Caco-2 (cell line): Measurements from ENCODE around the gene TKFC. TPM values are rescaled to one million over a fixed set of nuclear protein-coding genes. Genes with fewer than 3 reads are reported as not detected.

Source experiments
- BruUV-seq: library from RNA; stranded (reverse); fragments of 400-500 nt; replicated peaks from 2 replicates; lab custom pipeline; 2021; lab: Mats Ljungman, UMichigan
- CTCF ChIA-PET: fragments of 300-600 bp; sonication (Branson Sonifier 250); formaldehyde crosslinking; loops from one replicate; lab custom pipeline; 2022; ENCODE audit warnings: antibody characterized with exemption; lab: Charles Lee
- POLR2A ChIA-PET: fragments of 300-600 bp; sonication (Branson Sonifier 250); formaldehyde crosslinking; loops from one replicate; lab custom pipeline; 2022; ENCODE audit warnings: antibody characterized with exemption; lab: Charles Lee
- DNase-seq, 2 experiments: peaks; one replicate each; pipeline versions ENCODE4 v3.0.0 to v3.0.0-alpha.2; 2020 to 2022
- H3K27me3 ChIP-seq: replicated peaks from 2 replicates; pipeline ENCODE4 v1.6.0; 2011; ENCODE audit warnings: low read length; ENCODE audit not compliant: control insufficient read depth, insufficient read depth
- H3K36me3 ChIP-seq: 2 replicates; pipeline ENCODE4 v1.5.1; 2011; ENCODE audit warnings: low read length; ENCODE audit not compliant: control insufficient read depth, insufficient read depth
- H3K4me1 ChIP-seq: fragments of 250-450 bp; sonication (Bioruptor Pico); 2 replicates; pipeline ENCODE4 v1.5.1; 2020; ENCODE audit warnings: mild to moderate bottlenecking
- H3K4me3 ChIP-seq: 2 replicates; pipeline ENCODE4 v1.5.1; 2011; ENCODE audit warnings: low read depth, mild to moderate bottlenecking, control low read depth, low read length
- H3K9me3 ChIP-seq: fragments of 250-450 bp; sonication (Bioruptor Pico); 2 replicates; pipeline ENCODE4 v1.5.1; 2020; ENCODE audit warnings: mild to moderate bottlenecking, moderate library complexity
- H3K27ac Mint-ChIP-seq: one replicate; pipeline ENCODE4 v1.8.0; 2022; ENCODE audit warnings: mixed read lengths; ENCODE audit not compliant: unreplicated experiment
- H3K27me3 Mint-ChIP-seq: one replicate; pipeline ENCODE4 v1.8.0; 2022; ENCODE audit warnings: mixed read lengths; ENCODE audit not compliant: insufficient read depth, unreplicated experiment
- H3K36me3 Mint-ChIP-seq: one replicate; pipeline ENCODE4 v1.8.0; 2022; ENCODE audit warnings: mild to moderate bottlenecking, mixed read lengths; ENCODE audit not compliant: insufficient read depth, unreplicated experiment
- H3K4me1 Mint-ChIP-seq: one replicate; pipeline ENCODE4 v1.8.0; 2022; ENCODE audit warnings: low read depth, mixed read lengths; ENCODE audit not compliant: unreplicated experiment
- H3K4me3 Mint-ChIP-seq: one replicate; pipeline ENCODE4 v1.8.0; 2022; ENCODE audit warnings: mild to moderate bottlenecking, moderate library complexity, mixed read lengths; ENCODE audit not compliant: unreplicated experiment
- H3K9me3 Mint-ChIP-seq: one replicate; pipeline ENCODE4 v1.8.0; 2022; ENCODE audit warnings: mixed read lengths; ENCODE audit not compliant: unreplicated experiment
- intact Hi-C: fragments of 100-400 bp; cut with micrococcal nuclease; formaldehyde crosslinking; loops from one replicate; pipeline ENCODE4 v1.10.0; 2022; ENCODE audit not compliant: unreplicated experiment
- total RNA-seq: library from RNA; stranded (reverse); gene quantifications from 2 replicates; pipeline ENCODE4 v1.2.3, GENCODE V29; 2022
- TF ChIP-seq, protein P1 (sequence below), 2 experiments: fragments of 200-600 bp in 1 of 2; IDR thresholded peaks; 1 replicate in 1 of 2; 2 replicates in 1 of 2; pipeline versions ENCODE4 v1.5.1 to v1.8.0; 2011 to 2022; ENCODE audit warnings: antibody characterized with exemption in 1 of 2, control low read depth in 1 of 2, inconsistent platforms in 1 of 2, low read depth in 1 of 2, low read length in 1 of 2, mild to moderate bottlenecking in 1 of 2, moderate library complexity in 1 of 2; ENCODE audit not compliant: insufficient read depth in 1 of 2, severe bottlenecking in 1 of 2, unreplicated experiment in 1 of 2

The TKFC gene
- total RNA-seq, 1 experiment from 2014 or later: 99.0 TPM

GRCh38 chr11:61354208-61354607 lies 21.2 kb downstream of the TKFC start:
- TF ChIP-seq, protein P1, sequence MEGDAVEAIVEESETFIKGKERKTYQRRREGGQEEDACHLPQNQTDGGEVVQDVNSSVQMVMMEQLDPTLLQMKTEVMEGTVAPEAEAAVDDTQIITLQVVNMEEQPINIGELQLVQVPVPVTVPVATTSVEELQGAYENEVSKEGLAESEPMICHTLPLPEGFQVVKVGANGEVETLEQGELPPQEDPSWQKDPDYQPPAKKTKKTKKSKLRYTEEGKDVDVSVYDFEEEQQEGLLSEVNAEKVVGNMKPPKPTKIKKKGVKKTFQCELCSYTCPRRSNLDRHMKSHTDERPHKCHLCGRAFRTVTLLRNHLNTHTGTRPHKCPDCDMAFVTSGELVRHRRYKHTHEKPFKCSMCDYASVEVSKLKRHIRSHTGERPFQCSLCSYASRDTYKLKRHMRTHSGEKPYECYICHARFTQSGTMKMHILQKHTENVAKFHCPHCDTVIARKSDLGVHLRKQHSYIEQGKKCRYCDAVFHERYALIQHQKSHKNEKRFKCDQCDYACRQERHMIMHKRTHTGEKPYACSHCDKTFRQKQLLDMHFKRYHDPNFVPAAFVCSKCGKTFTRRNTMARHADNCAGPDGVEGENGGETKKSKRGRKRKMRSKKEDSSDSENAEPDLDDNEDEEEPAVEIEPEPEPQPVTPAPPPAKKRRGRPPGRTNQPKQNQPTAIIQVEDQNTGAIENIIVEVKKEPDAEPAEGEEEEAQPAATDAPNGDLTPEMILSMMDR (IDR thresholded peaks at IDR 0.05; ENCODE audit: insufficient read depth in 1 of 2, low read depth in 1 of 2, low read length in 1 of 2, severe bottlenecking in 1 of 2, unreplicated experiment in 1 of 2): no peak
- POLR2A ChIA-PET: no interaction called here
- H3K27me3 ChIP-seq: no peaks in the 10 kb centered on the region
- H3K4me1 ChIP-seq: no peaks in the 10 kb centered on the region
- BruUV-seq: no TSS peak
- Mint-ChIP-seq H3K27me3 (no peaks in the 10 kb centered on the region), H3K4me1 (no peaks in the 10 kb centered on the region), H3K27ac (no peak overlapping the region), H3K4me3 (no peak overlapping the region), H3K36me3 (peaks cover 6% of the 10 kb centered on the region), H3K9me3 (no peaks in the 10 kb centered on the region)
- DNase-seq: no peak
- intact Hi-C loops: no loop called here
- H3K4me3 ChIP-seq: no peak overlapping the region
- CTCF ChIA-PET: interaction anchor here (0.6 kb wide), 1 partner anchor 40 kb away, joined by 7 read pairs; no protein-coding TSS in a partner anchor
- no peaks in the 10 kb centered on the region for H3K36me3 ChIP-seq
- H3K9me3 ChIP-seq: no peaks in the 10 kb centered on the region

DNA sequence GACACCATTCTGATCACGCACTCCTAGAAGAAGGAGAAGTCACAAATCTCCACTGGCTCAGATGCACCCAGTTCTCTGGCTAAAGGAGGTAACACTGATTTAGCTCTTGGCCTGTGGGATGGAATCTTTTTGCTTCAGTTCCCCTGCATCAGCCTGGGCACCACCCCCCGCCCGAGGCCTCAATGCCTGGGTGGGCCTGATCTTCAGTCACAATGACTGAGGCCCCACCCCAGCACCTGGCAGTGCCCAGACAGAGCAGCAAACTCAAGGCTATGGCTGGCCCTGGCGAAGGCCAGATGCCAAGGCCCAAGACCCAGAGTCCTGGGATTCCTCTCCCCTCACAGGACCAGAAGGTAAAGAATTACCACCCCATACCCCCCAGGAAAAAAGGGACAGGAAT lies 23.7 kb downstream of the TKFC start:
- Mint-ChIP-seq H3K9me3 (no peaks in the 10 kb centered on the region), H3K36me3 (peaks cover 11% of the 10 kb centered on the region), H3K27ac (no peak overlapping the region), H3K4me3 (no peak overlapping the region), H3K4me1 (no peaks in the 10 kb centered on the region), H3K27me3 (no peaks in the 10 kb centered on the region)
- Histone ChIP-seq H3K4me1 (0 out of 2 replicates have a peak, but pooled peaks cover 3% of the 10 kb centered on the region), H3K36me3 (no peaks in the 10 kb centered on the region), H3K4me3 (no peak overlapping the region), H3K27me3 (no peaks in the 10 kb centered on the region), H3K9me3 (no peaks in the 10 kb centered on the region)
- no peak for DNase-seq
- no TSS peak for BruUV-seq
- ChIA-PET POLR2A (interaction anchor here (0.7 kb wide), 1 partner anchor 21 kb away, joined by 3 read pairs; no protein-coding TSS in a partner anchor), CTCF (interaction anchor here (0.6 to 1.2 kb wide), 3 partner anchors 20 to 224 kb away, joined by 3 to 5 read pairs (median 3); partner anchors contain the start of gene VPS37C)
- TF ChIP-seq, protein P1 (IDR thresholded peaks at IDR 0.05; ENCODE audit: insufficient read depth in 1 of 2, low read depth in 1 of 2, low read length in 1 of 2, severe bottlenecking in 1 of 2, unreplicated experiment in 1 of 2): no peak
- intact Hi-C loops: no loop called here

DNA sequence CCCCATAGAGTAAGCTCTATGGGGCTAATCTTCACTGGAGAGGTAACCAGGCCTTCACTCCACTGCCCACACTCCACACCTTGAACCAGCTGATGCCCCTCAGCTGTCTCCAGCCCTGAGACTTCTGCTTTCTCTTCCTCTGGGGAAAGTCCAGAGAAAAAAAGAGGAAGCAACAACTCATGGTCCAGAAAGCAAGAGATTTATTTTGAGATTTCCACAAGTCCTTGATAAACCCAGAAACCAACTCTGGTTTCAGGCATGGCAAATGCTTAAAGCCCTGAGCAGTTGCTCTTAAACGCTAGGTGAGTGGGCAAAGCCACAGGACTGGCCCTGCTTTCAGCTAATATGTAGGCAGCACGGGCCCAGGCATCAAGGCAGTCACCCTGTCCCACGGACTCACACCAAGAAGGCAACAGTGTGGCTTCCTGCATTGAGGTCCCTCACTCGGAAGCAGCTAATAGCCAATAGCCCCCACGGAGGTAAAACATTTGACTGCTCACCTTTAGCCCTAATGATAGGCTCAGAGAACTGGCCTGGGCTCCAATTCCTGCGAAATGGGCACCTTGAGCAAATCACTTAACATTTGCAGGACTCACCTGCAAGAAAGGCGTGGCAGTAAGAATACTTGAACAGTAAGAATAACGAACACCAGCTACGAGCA lies 24.3 kb downstream of the TKFC start:
- H3K4me3 Mint-ChIP-seq: no peak overlapping the region
- H3K27ac Mint-ChIP-seq: no peak overlapping the region
- TF ChIP-seq, protein P1 (IDR thresholded peaks at IDR 0.05; ENCODE audit: insufficient read depth in 1 of 2, low read depth in 1 of 2, low read length in 1 of 2, severe bottlenecking in 1 of 2, unreplicated experiment in 1 of 2): no peak

More for the DNA sequence above, 24.3 kb downstream of the TKFC start:
- no peaks in the 10 kb centered on the region for H3K4me1 Mint-ChIP-seq
- no peaks in the 10 kb centered on the region for H3K27me3 ChIP-seq
- intact Hi-C loops: no loop called here
- no peaks in the 10 kb centered on the region for H3K9me3 ChIP-seq
- no TSS peak for BruUV-seq
- ChIA-PET CTCF (interaction anchor here (0.6 kb wide), 1 partner anchor 223 kb away, joined by 3 read pairs; no protein-coding TSS in a partner anchor), POLR2A (no interaction called here)
- no peak overlapping the region for H3K4me3 ChIP-seq
- 0 out of 2 replicates have a peak, but pooled peaks cover 3% of the 10 kb centered on the region for H3K4me1 ChIP-seq
- no peak for DNase-seq
- no peaks in the 10 kb centered on the region for H3K27me3 Mint-ChIP-seq
- peaks cover 18% of the 10 kb centered on the region for H3K36me3 Mint-ChIP-seq
- no peaks in the 10 kb centered on the region for H3K9me3 Mint-ChIP-seq
- H3K36me3 ChIP-seq: no peaks in the 10 kb centered on the region
